ENCODE measurements around the gene TBCK.

DNA sequence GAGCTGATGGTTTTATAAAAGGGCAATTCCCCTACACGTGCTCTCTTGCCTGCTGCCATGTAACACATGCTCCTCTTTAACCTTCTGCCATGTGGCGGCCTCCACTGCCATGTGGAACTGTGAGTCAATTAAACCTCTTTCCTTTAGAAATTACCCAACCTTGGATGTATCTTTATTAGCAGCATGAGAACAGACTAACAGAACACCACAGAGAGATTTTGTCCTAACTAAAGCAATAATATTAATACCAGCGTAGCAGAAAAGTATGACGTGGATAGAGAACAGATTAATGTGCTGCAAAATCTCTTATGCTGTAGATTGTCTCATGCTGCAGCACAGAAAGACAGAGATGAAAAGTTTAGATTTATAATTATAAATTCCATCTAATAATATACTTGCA, 23.4 kb upstream of the TBCK start:
- TF ChIP-seq, protein P1, sequence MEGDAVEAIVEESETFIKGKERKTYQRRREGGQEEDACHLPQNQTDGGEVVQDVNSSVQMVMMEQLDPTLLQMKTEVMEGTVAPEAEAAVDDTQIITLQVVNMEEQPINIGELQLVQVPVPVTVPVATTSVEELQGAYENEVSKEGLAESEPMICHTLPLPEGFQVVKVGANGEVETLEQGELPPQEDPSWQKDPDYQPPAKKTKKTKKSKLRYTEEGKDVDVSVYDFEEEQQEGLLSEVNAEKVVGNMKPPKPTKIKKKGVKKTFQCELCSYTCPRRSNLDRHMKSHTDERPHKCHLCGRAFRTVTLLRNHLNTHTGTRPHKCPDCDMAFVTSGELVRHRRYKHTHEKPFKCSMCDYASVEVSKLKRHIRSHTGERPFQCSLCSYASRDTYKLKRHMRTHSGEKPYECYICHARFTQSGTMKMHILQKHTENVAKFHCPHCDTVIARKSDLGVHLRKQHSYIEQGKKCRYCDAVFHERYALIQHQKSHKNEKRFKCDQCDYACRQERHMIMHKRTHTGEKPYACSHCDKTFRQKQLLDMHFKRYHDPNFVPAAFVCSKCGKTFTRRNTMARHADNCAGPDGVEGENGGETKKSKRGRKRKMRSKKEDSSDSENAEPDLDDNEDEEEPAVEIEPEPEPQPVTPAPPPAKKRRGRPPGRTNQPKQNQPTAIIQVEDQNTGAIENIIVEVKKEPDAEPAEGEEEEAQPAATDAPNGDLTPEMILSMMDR (IDR thresholded peaks at IDR 0.05), result no peak
- TF ChIP-seq POLR2A (IDR thresholded peaks at IDR 0.05; ENCODE audit: low read depth) (no peak), EP300 (IDR thresholded peaks at IDR 0.05) (no peak)
